Astrocyte (in vitro differentiated cells and primary cell): ENCODE measurements around the gene CCT5.

Experiments used
- EZH2 ChIP-seq: IDR thresholded peaks from 2 replicates; pipeline ENCODE4 v1.6.1; 2012; ENCODE audit warnings: mild to moderate bottlenecking, low read length, inconsistent platforms; ENCODE audit not compliant: insufficient read depth
- TF ChIP-seq, protein P1 (sequence below): IDR thresholded peaks from 2 replicates; pipeline ENCODE4 v1.5.1; 2011; ENCODE audit warnings: low read depth, mild to moderate bottlenecking, inconsistent platforms, low read length, moderate library complexity; ENCODE audit not compliant: insufficient read depth

DNA sequence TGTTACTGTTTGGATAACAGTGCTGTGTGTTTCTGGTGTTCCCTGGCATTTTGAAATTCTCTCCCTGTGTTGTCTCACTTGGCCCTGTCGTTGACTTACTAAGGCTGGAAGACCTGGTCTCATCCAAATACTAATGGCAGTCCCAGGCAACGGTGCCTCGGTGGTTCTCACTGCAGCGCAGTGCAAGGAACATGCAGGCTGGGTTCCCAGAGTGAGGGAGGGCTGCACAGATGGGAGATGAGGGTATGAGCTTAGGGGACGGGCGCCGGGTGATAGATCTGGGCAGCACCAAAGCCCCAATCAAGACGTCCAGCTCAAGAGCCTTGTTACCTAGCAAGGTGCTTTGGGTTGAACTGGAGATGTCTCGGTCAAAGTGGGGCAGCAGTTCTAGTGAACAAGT, 11.0 kb downstream of the CCT5 start:
- no peak for TF ChIP-seq EZH2
- TF ChIP-seq, protein P1, sequence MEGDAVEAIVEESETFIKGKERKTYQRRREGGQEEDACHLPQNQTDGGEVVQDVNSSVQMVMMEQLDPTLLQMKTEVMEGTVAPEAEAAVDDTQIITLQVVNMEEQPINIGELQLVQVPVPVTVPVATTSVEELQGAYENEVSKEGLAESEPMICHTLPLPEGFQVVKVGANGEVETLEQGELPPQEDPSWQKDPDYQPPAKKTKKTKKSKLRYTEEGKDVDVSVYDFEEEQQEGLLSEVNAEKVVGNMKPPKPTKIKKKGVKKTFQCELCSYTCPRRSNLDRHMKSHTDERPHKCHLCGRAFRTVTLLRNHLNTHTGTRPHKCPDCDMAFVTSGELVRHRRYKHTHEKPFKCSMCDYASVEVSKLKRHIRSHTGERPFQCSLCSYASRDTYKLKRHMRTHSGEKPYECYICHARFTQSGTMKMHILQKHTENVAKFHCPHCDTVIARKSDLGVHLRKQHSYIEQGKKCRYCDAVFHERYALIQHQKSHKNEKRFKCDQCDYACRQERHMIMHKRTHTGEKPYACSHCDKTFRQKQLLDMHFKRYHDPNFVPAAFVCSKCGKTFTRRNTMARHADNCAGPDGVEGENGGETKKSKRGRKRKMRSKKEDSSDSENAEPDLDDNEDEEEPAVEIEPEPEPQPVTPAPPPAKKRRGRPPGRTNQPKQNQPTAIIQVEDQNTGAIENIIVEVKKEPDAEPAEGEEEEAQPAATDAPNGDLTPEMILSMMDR, result no peak
